Measurements from ENCODE around the gene CNTNAP5.

- TF ChIP-seq CTCF (IDR thresholded peaks at IDR 0.05; ENCODE audit: control extremely low read depth in 1 of 3, insufficient read depth in 1 of 3, low read depth in 1 of 3, low read length in 3 of 3) (no peak), USF2 (IDR thresholded peaks at IDR 0.05; ENCODE audit: low read length) (no peak), E2F6 (IDR thresholded peaks at IDR 0.05) (no peak), SIN3A (conservative IDR thresholded peaks at IDR 0.05 in 1 of 2, IDR thresholded peaks at IDR 0.05 in 1 of 2; ENCODE audit: low read depth in 1 of 2, low read length in 2 of 2) (no peak)
Measured at GRCh38 chr2:124778076-124778475, 753.0 kb downstream of the CNTNAP5 start.

Measured in H1 (cell line).